ENCODE measurements around the gene CCL2. TPM values are rescaled to one million over a fixed set of nuclear protein-coding genes. Genes with fewer than 3 reads are reported as not detected.

CCL2 gene
- total and polyA plus RNA-seq, 2 donors (not counting 1 experiment from before 2014, with no cell fraction given): 4.4 TPM; not detected in 1

DNA sequence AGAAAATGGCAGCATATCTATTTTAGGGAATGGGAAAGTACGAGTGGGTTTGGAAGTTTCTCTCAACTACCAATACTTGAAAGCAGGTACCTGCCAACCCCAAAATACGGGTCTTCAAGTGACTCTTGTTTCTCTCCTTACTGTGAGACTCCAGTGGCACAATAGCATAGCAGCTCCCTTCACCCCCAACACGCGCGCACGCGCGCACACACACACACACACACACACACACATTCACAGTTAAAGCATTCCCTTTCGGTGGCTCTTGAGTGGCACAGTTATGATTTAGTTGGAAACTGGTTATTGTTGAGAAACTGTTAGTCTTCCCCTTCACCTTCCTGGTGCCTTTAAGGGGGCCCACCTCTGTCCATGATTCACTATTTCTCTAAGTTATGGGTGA, 30.0 kb upstream of the CCL2 start:
- Histone ChIP-seq H3K27ac (ENCODE audit: low read length in 2 of 2) (no peak overlapping the region), H3K27me3 (replicated peaks in 1 of 4; ENCODE audit: control extremely low read depth in 1 of 4, control insufficient read depth in 3 of 4, insufficient read depth in 4 of 4, low read length in 3 of 4) (peaks cover 0 to 7% (median 3%) of the 10 kb centered on the region in 4 experiments), H3K4me2 (replicated peaks; ENCODE audit: low read depth, low read length, poor library complexity, severe bottlenecking) (no peak overlapping the region), H2AFZ (ENCODE audit: insufficient read depth, low read depth, low read length, poor library complexity, severe bottlenecking) (no peak overlapping the region), H3K4me3 (ENCODE audit: control extremely low read depth in 1 of 5, extremely low read depth in 1 of 5, insufficient read depth in 1 of 5, low read depth in 2 of 5, low read length in 4 of 5) (no peak overlapping the region), H3K4me1 (ENCODE audit: control insufficient read depth in 2 of 2, insufficient read depth in 2 of 2, low read length in 2 of 2) (peaks cover 4% of the 10 kb centered on the region in 2 donors), H4K20me1 (ENCODE audit: control insufficient read depth, insufficient read depth, low read length, poor library complexity, severe bottlenecking) (no peaks in the 10 kb centered on the region), H3K9ac (ENCODE audit: low read length) (no peak overlapping the region), H3K9me3 (ENCODE audit: control extremely low read depth in 1 of 3, control insufficient read depth in 2 of 3, insufficient read depth in 1 of 3, low read length in 2 of 3) (peaks cover 0 to 3% (median 0%) of the 10 kb centered on the region in 3 donors), H3K79me2 (ENCODE audit: control insufficient read depth, insufficient read depth, low read length) (no peaks in the 10 kb centered on the region), H3K36me3 (replicated peaks in 1 of 2; ENCODE audit: control extremely low read depth in 1 of 2, control insufficient read depth in 1 of 2, extremely low read depth in 1 of 2, insufficient read depth in 2 of 2, low read length in 1 of 2) (no peaks in the 10 kb centered on the region)
- peaks cover 10% of the 10 kb centered on the region for H3K4me1 Mint-ChIP-seq
- intact Hi-C loops (cut with micrococcal nuclease): no loop called here
- CTCF ChIA-PET: no interaction called here
- ATAC-seq (ENCODE audit: low read depth) (no peak), DNase-seq (no peak)
- WGBS (ENCODE audit: insufficient coverage): 88% methylated on average over 2 of the region's 9 CpGs
- peaks cover 3% of the 10 kb centered on the region for H3K9me3 Mint-ChIP-seq (ENCODE audit: insufficient read depth)
- peaks cover 32% of the 10 kb centered on the region for H3K27me3 Mint-ChIP-seq
- TF ChIP-seq, protein P1, sequence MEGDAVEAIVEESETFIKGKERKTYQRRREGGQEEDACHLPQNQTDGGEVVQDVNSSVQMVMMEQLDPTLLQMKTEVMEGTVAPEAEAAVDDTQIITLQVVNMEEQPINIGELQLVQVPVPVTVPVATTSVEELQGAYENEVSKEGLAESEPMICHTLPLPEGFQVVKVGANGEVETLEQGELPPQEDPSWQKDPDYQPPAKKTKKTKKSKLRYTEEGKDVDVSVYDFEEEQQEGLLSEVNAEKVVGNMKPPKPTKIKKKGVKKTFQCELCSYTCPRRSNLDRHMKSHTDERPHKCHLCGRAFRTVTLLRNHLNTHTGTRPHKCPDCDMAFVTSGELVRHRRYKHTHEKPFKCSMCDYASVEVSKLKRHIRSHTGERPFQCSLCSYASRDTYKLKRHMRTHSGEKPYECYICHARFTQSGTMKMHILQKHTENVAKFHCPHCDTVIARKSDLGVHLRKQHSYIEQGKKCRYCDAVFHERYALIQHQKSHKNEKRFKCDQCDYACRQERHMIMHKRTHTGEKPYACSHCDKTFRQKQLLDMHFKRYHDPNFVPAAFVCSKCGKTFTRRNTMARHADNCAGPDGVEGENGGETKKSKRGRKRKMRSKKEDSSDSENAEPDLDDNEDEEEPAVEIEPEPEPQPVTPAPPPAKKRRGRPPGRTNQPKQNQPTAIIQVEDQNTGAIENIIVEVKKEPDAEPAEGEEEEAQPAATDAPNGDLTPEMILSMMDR (IDR thresholded peaks at IDR 0.05): no peak
- TF ChIP-seq EZH2 (IDR thresholded peaks at IDR 0.05; ENCODE audit: borderline replicate concordance, insufficient read depth, low read depth, low read length, poor library complexity, severe bottlenecking): no peak
- no peak overlapping the region for H3K4me3 Mint-ChIP-seq
- no peak overlapping the region for H3K27ac Mint-ChIP-seq
- POLR2A ChIA-PET: no interaction called here

DNA sequence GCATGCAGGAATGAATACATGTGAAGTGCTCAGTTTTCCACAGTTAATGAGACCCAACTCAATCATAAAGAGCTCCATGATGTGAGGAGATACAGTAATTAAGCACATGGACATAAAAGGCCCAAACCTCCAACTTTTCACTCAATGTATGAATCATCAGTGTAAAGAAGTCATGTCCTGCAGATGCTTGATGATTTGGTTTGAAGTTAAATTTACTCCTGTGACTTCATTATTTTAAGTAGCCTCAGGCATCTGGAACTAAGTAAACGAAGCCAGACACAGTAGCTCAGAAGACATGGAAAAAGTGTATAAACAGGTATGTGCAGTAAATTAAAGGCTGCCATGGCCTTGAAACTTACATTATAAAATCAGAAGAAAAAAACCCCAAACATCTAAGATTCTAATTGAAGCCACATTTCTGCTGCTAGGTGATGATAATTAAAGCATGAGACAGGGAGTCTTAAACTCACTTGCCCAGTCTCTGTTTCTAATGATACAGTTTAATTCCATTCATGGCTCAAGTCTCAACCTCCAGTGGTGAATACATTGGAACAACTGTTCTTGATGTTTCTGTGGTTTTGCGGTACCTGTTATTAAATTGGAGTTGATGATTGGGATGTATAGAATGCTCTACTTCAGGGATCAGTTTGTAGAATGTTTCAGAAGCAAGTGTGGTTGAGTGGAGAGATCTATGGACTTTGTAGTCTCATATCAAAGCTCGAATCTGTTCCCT, 28.9 kb upstream of the CCL2 start:
- Histone ChIP-seq H3K4me1 (ENCODE audit: control insufficient read depth in 2 of 2, insufficient read depth in 2 of 2, low read length in 2 of 2) (peaks cover 4% of the 10 kb centered on the region in 2 donors), H3K4me2 (replicated peaks; ENCODE audit: low read depth, low read length, poor library complexity, severe bottlenecking) (no peak overlapping the region), H2AFZ (ENCODE audit: insufficient read depth, low read depth, low read length, poor library complexity, severe bottlenecking) (no peak overlapping the region), H3K9ac (ENCODE audit: low read length) (no peak overlapping the region), H3K27ac (ENCODE audit: low read length in 2 of 2) (no peak overlapping the region), H3K79me2 (ENCODE audit: control insufficient read depth, insufficient read depth, low read length) (no peaks in the 10 kb centered on the region), H4K20me1 (ENCODE audit: control insufficient read depth, insufficient read depth, low read length, poor library complexity, severe bottlenecking) (no peaks in the 10 kb centered on the region), H3K9me3 (ENCODE audit: control extremely low read depth in 1 of 3, control insufficient read depth in 2 of 3, insufficient read depth in 1 of 3, low read length in 2 of 3) (peaks cover 0 to 5% (median 3%) of the 10 kb centered on the region in 3 donors), H3K36me3 (replicated peaks in 1 of 2; ENCODE audit: control extremely low read depth in 1 of 2, control insufficient read depth in 1 of 2, extremely low read depth in 1 of 2, insufficient read depth in 2 of 2, low read length in 1 of 2) (no peaks in the 10 kb centered on the region), H3K4me3 (ENCODE audit: control extremely low read depth in 1 of 5, extremely low read depth in 1 of 5, insufficient read depth in 1 of 5, low read depth in 2 of 5, low read length in 4 of 5) (no peak overlapping the region), H3K27me3 (replicated peaks in 1 of 4; ENCODE audit: control extremely low read depth in 1 of 4, control insufficient read depth in 3 of 4, insufficient read depth in 4 of 4, low read length in 3 of 4) (peaks cover 0 to 5% (median 2%) of the 10 kb centered on the region in 4 experiments)
- Mint-ChIP-seq H3K4me1 (peaks cover 10% of the 10 kb centered on the region), H3K27me3 (peaks cover 33% of the 10 kb centered on the region), H3K27ac (no peak overlapping the region), H3K9me3 (ENCODE audit: insufficient read depth) (peaks cover 3% of the 10 kb centered on the region), H3K4me3 (no peak overlapping the region)
- DNase-seq: no peak
- TF ChIP-seq EZH2 (IDR thresholded peaks at IDR 0.05; ENCODE audit: borderline replicate concordance, insufficient read depth, low read depth, low read length, poor library complexity, severe bottlenecking): no peak
- TF ChIP-seq, protein P1 (IDR thresholded peaks at IDR 0.05): no peak
- no peak for ATAC-seq (ENCODE audit: low read depth)
- POLR2A ChIA-PET: no interaction called here
- CTCF ChIA-PET: no interaction called here
- 86% methylated on average over 2 of the region's 3 CpGs for WGBS (ENCODE audit: insufficient coverage)
- intact Hi-C loops (cut with micrococcal nuclease): no loop called here

Data from B cell (primary cell).